ENCODE measurements around the gene AGK.
A peak's percentile ranks its signal among the peaks of the same experiment; 100 is the strongest.

The AGK gene

GRCh38 chr7:141551094-141551781, at the start of gene AGK:
Gene AGK, plus strand, starts transcription at chr7:141551410. Its CDS starts 4,057 bp downstream, at chr7:141555467.
- peak; percentile 55 to 62 for DNase-seq (ENCODE audit: low read depth in 2 of 2)

DNA sequence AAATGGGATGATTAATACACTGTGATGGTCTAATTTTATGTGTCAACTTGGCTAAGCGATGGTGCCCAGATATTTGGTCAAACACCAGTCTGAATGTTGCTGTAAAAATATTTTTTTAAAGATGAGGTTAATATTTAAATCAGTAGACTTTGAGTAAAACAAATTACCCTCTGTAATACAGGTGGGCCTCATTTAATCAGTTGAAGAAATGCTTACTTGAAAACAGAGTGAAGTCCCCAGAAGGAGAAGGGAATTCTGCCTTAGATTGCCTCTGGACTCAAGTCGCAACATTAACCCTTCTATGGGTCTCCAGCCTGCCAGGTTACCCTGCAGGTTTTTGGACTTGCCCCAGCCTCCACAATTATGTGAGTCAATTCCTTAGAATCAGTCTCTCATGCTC, 49.8 kb upstream of the AGK start:
- no peak for DNase-seq (ENCODE audit: low read depth in 2 of 2)

- DNase-seq (ENCODE audit: low read depth in 2 of 2): no peak
Observed at GRCh38 chr7:141511316-141511675, 39.9 kb upstream of the AGK start.

DNA sequence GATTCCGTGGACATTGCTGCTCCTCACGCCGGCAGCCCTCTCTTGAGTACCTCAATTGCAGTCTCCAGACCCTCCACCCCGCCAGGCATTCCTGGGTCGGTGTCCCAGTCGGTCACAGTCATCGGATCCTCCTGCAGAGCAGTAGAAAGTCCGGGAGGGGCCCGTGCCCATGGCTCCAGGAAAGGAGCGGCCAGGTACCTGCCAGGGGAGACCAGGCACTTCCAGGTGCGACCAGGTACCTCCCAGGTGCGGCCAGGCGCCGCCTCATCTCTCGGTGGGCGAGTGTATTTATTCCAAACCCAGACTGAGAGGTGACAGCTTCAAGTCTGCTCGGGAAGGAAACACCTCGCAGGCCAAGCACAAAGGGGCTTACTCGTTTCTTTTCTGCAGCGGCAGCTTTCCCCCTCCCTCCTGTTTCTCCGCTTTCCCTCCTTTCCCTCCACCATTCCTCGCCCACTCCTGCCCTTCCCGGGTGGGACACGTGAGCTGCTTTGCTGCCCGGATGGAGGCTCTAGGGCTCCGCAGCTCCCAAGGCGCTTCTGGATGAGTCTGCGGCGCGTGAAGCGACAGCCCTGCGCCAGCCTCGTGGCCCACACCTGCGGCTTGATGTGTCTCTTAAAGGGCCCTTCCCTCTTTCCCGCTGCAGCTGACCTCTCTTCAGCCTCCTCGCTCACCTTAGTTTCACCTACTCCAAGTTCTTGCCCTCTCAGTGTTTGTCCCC, 39.4 kb upstream of the AGK start:
- DNase-seq (ENCODE audit: low read depth in 2 of 2): no peak

DNA sequence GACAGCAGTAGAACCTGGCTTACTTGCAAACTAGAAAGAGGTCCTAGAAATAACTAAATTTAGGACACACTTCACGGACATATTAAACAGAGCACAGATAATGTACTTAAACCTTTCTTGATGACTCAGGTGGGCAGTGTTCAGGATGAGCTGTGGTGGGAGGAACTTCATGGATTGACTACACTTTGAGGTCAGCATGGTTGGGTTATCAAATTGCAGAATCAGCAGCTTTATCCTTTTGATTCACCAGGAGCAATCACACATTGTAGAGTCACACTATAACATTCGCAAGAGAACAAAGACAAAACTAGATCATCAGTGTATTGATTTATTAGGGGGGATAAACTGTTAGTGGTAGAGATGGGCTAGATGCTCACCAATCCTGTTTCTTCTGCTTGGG, 38.6 kb upstream of the AGK start:
- no peak for DNase-seq (ENCODE audit: low read depth in 2 of 2)

DNA sequence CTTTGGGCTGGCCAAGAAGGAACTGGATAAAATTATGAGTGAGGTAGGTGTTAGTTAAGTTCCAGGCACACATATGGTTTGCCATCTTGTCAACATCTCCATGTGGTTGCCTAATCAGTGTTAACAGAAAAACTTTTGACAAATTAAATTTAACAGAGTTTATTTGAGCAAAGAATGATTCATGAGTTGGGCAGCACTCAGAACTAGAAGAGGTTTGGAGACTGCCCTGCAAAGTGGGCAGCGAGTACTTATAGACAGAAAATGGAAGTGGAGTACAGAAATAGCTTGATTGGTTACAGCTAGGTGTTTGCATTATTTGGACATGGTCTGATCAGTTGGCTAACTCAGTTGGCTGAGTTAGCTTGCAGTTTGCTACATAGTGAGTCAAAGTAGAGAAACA, 37.5 kb upstream of the AGK start:
- DNase-seq (ENCODE audit: low read depth in 2 of 2): no peak

DNA sequence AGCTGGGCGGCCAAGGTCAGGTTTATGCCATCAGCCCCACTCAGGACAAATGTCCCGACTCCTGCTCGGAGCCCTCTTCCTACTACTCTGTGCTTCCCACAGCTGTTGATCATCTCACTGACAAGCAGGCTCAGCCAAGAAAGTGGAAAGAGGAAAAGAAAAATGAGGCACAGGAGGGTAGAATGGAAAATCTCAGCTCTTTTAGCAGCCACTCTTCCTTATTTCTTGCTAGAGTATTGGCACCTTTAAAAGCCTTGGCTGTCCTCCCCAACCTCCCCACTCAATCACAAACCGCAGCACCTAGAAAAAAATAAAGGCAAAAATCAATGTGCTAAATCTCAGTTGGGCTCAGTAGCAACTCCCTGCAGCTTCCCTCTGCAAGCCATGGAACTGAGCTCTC, 35.3 kb upstream of the AGK start:
- DNase-seq (ENCODE audit: low read depth in 2 of 2): no peak

GRCh38 chr7:141519623-141520022, 31.6 kb upstream of the AGK start:
- no peak for DNase-seq (ENCODE audit: low read depth in 2 of 2)

DNA sequence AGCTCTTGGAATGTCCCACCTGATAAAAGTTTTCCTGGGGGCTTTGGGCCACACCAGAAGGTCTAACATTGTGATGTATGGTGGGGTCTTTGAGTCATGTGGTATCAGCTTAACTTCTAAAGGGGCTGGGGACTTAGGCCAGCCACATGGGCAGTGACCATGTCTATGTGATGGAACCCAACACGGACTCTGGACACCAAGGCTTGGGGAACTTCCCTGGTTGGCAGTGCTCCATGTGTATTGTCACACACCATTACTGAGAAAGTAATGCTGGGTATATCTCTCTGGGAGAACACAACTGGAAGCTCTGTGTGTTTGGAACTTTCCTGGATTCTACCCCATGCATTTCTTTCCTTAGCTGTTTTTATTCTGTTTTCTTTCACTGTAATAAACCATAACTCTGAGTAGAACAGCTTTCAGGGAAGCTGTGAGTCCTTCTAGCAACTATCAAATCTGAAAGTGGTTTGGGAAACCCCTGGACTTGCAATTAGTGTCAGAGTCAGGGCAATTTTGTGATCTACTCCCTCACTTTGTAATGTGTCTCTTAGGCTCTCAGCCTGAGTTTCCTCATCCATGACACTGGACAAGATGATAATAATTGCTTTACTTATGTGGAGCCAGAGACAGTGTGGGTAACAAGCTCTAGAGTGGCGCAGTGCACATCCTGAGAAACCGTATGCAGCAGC, 28.4 kb upstream of the AGK start:
- no peak for DNase-seq (ENCODE audit: low read depth in 2 of 2)

- no peak for DNase-seq (ENCODE audit: low read depth in 2 of 2)
Observed at GRCh38 chr7:141525973-141526514, 25.2 kb upstream of the AGK start.

DNA sequence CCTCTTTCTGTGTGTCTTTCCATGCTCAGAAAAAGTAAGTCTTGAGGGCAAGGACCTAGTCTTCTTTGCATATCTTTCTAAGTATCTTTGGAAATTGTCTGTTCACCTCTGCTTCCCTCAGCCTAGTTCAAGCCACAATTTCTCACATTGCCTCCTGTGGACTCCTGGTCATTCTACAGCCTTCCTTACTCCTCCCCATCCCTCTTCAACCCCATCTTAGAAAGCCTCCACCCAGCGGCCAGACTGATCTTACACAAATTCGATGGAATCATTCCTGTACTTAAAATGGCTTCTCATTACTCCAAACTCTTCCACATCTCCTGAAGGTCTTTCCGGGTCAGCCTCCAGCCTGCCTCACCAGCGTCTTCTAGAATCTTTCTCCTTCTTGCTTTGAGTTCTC, 24.1 kb upstream of the AGK start:
- DNase-seq (ENCODE audit: low read depth in 2 of 2): no peak

DNA sequence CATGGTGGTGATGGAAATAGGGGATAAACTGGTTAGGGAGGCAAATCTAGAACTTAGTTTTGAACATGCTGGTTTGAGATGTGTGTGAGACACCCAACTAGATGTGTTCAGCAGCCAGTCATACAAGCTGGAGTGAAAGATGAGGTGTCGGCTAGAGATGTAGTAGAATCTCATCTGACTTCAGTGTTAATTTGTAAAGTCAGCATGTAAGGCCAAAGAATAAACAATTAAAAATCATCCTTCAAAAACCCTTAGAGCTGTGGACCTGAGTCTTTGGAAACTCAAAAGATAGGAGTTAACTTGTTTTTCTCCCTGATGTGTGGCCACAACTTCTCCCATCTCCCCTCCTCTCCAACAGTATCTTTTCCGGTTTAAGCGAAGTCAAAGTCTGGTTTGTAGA, 22.8 kb upstream of the AGK start:
- no peak for DNase-seq (ENCODE audit: low read depth in 2 of 2)

DNA sequence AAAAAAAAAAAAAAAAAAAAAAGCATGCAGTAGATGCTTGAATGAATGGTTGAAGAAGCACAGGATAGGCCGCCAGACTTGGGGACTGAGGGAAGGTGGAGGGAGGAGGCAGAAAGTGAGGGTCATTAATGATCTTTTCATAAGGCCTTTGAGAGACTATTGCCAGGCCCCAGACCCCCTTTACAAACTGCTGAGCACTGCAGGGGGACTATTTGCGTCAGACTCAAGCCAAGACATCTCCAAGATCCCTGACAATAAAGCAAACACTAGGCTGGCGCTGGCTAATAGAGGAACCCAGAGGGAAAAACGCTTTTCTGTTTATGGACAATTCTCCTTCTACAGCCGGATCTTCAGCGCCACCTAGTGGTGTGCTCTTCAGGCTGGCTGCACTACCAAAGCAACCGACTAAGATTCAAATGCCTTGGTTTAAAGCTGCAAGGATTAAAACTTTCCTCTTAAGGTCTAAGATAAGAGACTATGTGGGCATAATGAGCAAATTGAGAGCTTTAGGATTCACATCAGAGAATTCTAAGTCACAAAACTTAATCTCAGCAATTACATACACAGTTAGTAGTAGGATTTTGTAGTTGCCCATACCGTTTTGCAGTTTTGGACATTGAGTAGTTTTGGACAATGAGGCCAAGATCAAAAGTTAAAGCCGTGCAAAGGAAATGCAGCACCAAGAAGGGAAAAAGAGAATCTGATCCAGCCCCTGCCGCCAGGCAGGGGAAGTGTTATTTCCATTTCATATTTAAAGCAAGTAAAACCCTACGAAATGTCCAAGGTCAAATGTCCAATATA, 17.9 kb upstream of the AGK start:
- peak in 1 of 2 donors; percentile 33 for DNase-seq (ENCODE audit: low read depth in 2 of 2)

DNA sequence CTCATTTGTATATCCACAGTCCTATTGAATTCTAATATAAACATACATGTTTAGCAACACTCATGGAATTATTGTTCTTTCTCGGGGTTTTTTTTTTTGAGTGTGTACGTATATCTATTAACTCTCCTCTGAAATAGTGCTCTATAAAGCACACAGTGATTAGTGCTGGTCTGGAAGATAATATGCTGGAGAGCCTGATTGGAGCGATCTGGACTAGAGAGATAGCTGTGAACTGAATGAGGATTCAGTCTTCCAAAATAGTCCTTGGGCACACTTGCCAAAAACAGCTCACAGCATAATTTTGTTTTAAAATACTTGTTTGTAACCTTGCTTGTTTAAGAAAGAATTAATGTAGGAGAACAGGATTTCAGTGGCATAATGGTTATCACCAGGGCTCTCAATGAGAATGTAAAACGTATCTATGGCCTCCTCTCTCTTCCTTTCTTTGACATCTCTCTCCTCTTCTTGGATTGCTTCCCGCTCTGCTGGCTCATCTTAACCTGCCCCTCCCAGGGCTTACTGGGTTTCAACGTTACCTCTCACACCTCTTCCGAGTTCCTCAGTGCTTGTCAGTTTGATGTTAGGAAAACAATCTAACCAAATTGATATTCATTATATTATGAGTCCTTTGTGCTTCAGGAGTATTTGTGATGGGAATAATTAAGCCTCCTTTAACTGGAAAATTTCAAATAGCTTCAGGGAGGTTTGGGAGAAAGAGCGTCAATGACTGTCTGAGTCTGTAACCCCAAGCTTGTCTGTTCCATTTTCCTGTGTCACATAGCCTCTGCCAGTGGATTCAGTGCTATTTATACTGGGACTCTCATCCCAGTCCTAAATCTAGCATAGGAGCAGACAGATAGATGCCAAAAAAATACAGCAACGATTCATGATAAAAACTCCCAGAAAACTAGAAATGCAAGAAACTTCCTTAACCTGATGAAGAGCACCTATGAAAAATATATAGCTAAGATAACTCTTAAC, 16.2 kb upstream of the AGK start:
- no peak for DNase-seq (ENCODE audit: low read depth in 2 of 2)

GRCh38 chr7:141537906-141538305, 13.3 kb upstream of the AGK start:
- DNase-seq (ENCODE audit: low read depth in 2 of 2): no peak

DNA sequence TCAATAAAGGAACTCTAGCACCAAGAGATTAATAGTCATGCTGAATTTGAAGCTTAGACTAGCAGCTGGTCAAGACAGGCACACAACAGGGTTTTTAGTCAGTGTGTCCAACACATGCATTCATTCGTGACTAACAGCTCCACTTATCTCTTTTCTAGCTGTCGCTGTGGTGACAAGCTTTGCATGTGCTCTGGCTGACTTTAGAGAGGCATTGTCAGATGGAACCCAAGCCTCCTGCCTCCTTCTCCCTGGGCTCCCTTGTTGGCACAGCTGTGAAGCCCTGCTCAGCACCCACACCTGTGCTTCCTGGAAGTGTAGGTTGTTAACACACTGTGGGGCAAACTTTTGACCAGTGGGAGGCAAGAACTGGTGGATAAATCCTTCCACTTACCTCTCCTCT, 9.8 kb upstream of the AGK start:
- DNase-seq (ENCODE audit: low read depth in 2 of 2): no peak

DNA sequence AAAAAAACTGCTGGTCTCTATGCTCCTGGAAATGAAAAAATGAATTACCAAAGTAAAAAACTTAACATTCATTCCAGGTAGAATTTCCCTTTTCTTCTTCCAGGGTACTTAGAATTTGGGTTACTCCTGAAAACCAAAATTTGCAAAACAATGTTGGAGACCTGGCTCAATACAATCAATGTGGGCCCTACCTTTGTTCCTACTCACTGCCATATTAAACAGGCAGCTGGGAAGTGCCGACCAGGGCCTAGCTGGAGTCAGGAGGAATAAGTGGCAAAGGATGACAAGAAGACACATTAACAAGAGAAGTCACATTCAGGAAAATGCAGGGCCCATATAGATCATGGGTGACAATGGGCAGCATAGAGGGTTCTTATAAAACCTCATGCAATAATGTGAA, 6.4 kb upstream of the AGK start:
- DNase-seq (ENCODE audit: low read depth in 2 of 2): no peak

DNA sequence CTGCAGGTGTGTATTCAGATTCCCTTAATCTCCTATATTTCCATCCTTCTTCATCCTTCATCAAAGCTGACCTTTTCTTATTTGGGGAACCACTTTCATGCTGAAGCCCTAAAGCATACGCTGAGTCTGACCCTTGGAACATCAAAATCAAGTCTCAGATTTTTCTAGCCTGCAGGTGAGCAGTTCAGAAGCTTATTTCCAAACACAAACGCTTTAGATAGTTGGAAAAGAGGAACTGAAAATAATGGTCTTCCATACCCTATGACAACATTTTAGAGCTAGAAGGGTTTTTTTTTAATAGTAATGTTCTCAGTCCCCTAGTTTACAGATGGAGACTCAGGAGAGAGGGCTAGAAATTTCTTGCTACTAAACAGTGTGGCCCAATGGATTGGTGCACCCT, 1.6 kb upstream of the AGK start:
- DNase-seq (ENCODE audit: low read depth in 2 of 2): no peak

DNA sequence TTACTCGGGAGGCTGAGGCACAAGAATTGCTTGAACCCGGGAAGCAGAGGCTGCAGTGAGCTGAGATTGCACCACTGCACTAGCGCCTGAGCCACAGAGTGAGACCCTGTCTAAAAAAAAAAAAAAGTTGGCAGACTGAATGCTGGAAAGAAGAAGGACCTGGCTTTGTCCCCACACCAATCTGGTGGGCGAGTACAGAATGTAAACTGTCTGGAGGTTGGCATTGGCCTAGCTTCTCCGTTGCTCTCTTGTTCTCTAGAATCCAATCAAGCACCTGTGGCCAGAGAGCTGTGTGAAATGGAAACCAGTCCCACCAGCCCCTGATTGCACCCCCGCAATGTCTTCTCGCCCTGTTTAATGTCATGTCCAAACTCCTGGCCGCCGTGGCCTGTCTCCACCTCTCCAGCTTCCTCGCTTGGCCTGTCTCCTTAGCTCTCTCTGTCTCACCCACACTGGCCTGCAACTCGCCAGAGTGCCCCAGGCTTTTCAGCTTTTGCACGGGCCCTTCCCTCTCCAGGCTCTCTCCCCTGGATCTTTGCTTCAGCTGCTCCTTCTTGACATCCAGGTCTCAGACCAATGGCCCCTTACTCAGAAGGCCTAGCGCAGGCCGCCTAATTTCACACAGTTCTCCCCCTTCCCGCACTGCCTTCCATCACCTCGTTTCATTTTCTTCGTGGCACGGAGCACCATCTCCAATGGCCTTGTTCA, 670 bp upstream of the AGK start:
- DNase-seq (ENCODE audit: low read depth in 2 of 2): no peak

DNA sequence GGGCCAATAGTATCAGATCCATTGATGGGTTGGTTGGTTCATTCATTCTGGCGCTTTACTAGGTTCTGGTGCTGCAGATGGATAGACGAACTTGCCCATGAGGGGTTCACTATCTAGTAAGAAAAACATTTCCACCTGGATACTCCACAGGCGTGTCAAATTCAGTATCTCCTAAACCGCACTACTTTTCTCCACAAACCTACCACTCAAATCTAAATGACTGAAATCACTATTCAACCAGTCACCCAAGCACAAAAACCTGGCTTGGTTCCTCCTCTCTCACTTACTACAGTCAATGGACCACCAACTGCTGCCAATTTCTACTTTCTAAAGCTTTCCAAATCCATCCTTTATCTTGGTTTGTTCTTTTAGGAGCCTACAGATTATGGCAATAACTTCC, 572 bp downstream of the AGK start:
- no peak for DNase-seq (ENCODE audit: low read depth in 2 of 2)

Measured in stimulated activated CD8-positive, alpha-beta memory T cell treated with anti-CD3 and anti-CD28 coated beads, Interleukin-7, amount 100 ng/mL, for 4 hours (primary cell).